Pancreas (tissue), 10 donors: ENCODE data around the gene DHRS1. TPM values are rescaled to one million over a fixed set of nuclear protein-coding genes. Genes with fewer than 3 reads are reported as not detected.

Experiments used
- ATAC-seq, 4 donors: fragments of 200-7000 bp; cut with Tn5 transposase; one replicate each; pipeline versions ENCODE4 v1.8.0 to v1.9.1; 2020; ENCODE audit warnings: mild to moderate bottlenecking in 4 of 4, moderate library complexity in 4 of 4
- DNase-seq, 6 donors: peaks; one replicate each; pipeline ENCODE4 v3.0.0-alpha.2; 2020
- FAIRE-seq: peaks from 2 replicates; lab custom pipeline; 2012; peaks lifted over from hg19 to GRCh38; lab: Jason Lieb, UNC
- H3K27ac ChIP-seq, 4 donors: fragments of 200-600 bp; sonication (generic); 1 replicate in 3 of 4; 2 replicates in 1 of 4; pipeline versions ENCODE4 v1.5.0 to v1.8.0; 2020
- H3K27me3 ChIP-seq, 4 donors: fragments of 200-600 bp; one replicate each; pipeline ENCODE4 v1.8.0; 2021
- H3K36me3 ChIP-seq, 3 donors: fragments of 200-600 bp; sonication (generic) in 1 of 3; one replicate each; pipeline versions ENCODE4 v1.5.0 to v1.8.0; 2020 to 2021
- H3K4me1 ChIP-seq, 3 donors: fragments of 200-600 bp; one replicate each; pipeline ENCODE4 v1.8.0; 2021
- H3K4me3 ChIP-seq, 4 donors: fragments of 200-600 bp; sonication (generic) in 2 of 4; one replicate each; pipeline versions ENCODE4 v1.5.0 to v1.8.0; 2020 to 2021
- H3K9me3 ChIP-seq, 4 donors: fragments of 200-600 bp; one replicate each; pipeline ENCODE4 v1.8.0; 2021
- WGBS, 2 donors: extraction: QIAGEN DNeasy Blood & Tissue Kit; methylation state at CpG; one replicate each; pipeline ENCODE4 v1.1.7; 2013; 5-methylcytosine and 5-hydroxymethylcytosine counted together
- intact Hi-C, 3 donors: fragments of 100-400 bp; cut with DNase I; formaldehyde crosslinking; loops; one replicate each; pipeline versions ENCODE4 v1.11.1 to v1.14.2; 2022
- polyA plus RNA-seq, 2 donors: library from polyadenylated mRNA; stranded (reverse); fragments of 200-250 nt; gene quantifications; one replicate each; pipeline ENCODE4 v1.2.3, GENCODE V29; 2013
- total RNA-seq, 6 donors: library from RNA; stranded (reverse); fragmentation: NEBNext Ultra II Directional in 4 of 6; extraction: Animal tissue kit (Norgen Biotek cat#: 25700) in 4 of 6; gene quantifications; one replicate each; pipeline versions ENCODE4 v1.2.1 to v1.2.4, GENCODE V29; 2021 to 2023
- TF ChIP-seq, protein P1 (sequence below), 4 donors: fragments of 200-600 bp; sonication (generic) in 3 of 4; IDR thresholded peaks; one replicate each; pipeline versions ENCODE4 v1.5.0 to v1.8.0; 2021; ENCODE audit warnings: antibody characterized with exemption in 4 of 4
- donor health status: healthy with polysubstance abuse.
- donor health status: DM: no; HTN: no; CAD: no; lungs with moderate emphysema.
- donor health status: DM: no; HTN: no; CAD: no.
- donor health status: control.
- donor health status: control.
- donor health status: Bipolar disorder and iron deficiency.
- donor health status: DM: yes; HTN: yes; CAD: no.
- donor health status: DM: no; HTN: no; CAD: no.
- donor health status: DM: no; HTN: no; CAD: no.
- donor health status: DM: yes; HTN: yes; CAD: no.

Gene DHRS1
- total RNA-seq, result 10 to 100 TPM in 3 of 6 donors, 1 to 10 TPM in 3; 6.1 to 15.3 (median 11.2) TPM
- polyA plus RNA-seq, result 10 to 100 TPM; 18.9 to 21.1 TPM

DNA sequence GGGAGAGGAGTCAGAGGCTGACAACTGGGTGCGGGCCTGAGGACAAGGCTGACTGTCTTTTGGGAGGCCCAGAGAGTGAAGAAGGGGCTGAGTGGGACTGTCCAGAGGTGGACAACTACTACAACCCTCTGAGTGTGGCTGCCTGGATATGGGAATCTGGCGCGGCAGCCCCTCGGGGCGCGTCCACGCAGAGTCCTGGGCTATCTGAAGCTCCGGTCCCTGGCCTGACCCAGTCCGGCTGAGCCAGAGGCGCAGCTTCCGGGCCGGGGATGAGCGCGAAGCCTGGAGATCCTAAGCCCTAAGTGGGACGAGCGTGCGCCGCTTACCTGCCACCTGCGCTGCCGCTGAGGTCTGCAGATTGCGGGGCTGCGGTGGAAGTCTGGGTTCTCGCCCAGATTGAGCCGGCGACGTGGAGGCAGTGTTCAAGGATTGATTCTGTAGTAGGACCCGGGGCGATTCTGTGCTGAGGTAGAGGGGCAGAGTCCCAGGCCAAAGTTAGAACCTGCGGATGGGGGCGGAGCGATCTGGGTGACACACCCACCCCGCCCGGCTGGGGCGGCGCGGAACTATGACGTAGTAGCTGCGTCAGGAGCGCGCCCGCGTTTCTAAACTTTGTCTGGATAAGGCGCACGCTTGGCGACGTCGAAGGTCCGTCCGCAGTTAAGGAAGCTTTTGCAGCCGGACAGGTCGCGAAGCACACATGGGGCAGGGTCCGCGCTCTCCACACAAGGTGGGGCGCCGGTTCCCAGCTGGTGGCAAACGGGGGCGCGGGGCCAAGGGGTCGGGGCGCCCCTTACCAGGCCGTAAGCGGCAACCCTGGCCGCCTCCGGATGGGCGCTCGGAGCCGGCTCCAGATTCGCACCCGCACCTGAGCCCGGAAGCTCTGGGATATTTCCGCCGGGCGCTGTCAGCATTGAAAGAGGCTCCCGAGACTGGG is at the start of gene DHRS1, which contains the start of gene NOP9:
TSS of gene DHRS1 (minus strand) at position 526 of the 937 bp plus-strand sequence. CDS start 674 bp downstream, outside the sequence.
TSS of gene NOP9 (plus strand) at position 596 of the 937 bp plus-strand sequence. CDS start at position 701, 105 bp downstream.
- no peaks in the 10 kb centered on the region for H3K27me3 ChIP-seq
- peak within 1 kb of the TSS; percentile 68 to 83 (median 78) for H3K27ac ChIP-seq
- H3K36me3 ChIP-seq, result peaks cover 0 to 35% (median 25%) of the 10 kb centered on the region in 3 donors
- FAIRE-seq (no peak), ATAC-seq (peak; percentile 92 to 96 (median 94)), DNase-seq (peak; percentile 85 to 98 (median 94))
- H3K4me3 ChIP-seq, result peak within 1 kb of the TSS; percentile 54 to 92 (median 74)
- peaks cover 9 to 29% (median 13%) of the 10 kb centered on the region in 3 donors for H3K4me1 ChIP-seq
- WGBS, 2 donors, result 0 to 1% methylated on average over 75 of the region's 75 CpGs
- TF ChIP-seq, protein P1, sequence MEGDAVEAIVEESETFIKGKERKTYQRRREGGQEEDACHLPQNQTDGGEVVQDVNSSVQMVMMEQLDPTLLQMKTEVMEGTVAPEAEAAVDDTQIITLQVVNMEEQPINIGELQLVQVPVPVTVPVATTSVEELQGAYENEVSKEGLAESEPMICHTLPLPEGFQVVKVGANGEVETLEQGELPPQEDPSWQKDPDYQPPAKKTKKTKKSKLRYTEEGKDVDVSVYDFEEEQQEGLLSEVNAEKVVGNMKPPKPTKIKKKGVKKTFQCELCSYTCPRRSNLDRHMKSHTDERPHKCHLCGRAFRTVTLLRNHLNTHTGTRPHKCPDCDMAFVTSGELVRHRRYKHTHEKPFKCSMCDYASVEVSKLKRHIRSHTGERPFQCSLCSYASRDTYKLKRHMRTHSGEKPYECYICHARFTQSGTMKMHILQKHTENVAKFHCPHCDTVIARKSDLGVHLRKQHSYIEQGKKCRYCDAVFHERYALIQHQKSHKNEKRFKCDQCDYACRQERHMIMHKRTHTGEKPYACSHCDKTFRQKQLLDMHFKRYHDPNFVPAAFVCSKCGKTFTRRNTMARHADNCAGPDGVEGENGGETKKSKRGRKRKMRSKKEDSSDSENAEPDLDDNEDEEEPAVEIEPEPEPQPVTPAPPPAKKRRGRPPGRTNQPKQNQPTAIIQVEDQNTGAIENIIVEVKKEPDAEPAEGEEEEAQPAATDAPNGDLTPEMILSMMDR (IDR thresholded peaks at IDR 0.05), result no peak
- intact Hi-C loops, result loop anchor here in 1 of 3 donors (5.0 kb wide), 1 partner anchor 52 kb away; no protein-coding TSS in a partner anchor
- H3K9me3 ChIP-seq, result no peaks in the 10 kb centered on the region

- ATAC-seq (no peak), FAIRE-seq (no peak), DNase-seq (no peak)
- TF ChIP-seq, protein P1 (IDR thresholded peaks at IDR 0.05), result no peak
- Histone ChIP-seq H3K9me3 (no peaks in the 10 kb centered on the region), H3K4me3 (no peak overlapping the region), H3K36me3 (no peaks in the 10 kb centered on the region), H3K4me1 (no peaks in the 10 kb centered on the region), H3K27ac (no peak overlapping the region), H3K27me3 (no peaks in the 10 kb centered on the region)
- intact Hi-C loops, result no loop called here
- WGBS, 2 donors, result 93 to 95% methylated on average over 2 of the region's 2 CpGs
These were observed 48.6 kb upstream of the DHRS1 start for GRCh38 chr14:24348186-24348585.

DNA sequence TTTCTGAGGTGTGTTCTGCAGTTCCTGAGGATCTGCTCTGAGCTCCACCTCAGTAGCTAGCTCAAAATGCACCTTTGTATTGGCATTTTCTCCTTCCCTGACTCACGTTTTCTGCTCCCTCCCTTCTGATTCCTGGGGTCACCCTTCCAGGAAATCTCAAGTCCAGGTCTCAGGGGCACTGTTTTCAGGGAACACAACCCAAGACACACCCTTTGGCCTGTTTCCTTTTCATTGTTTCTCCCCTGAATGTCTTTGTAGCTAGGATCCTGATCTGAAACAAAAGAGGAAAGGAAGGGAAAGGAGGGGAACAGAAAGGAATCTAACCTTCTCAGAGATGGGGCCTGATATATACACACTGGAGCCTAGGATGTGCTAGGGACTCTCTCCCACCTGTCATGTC is 47.6 kb upstream of the DHRS1 start:
- Histone ChIP-seq H3K9me3 (no peaks in the 10 kb centered on the region), H3K27ac (no peak overlapping the region), H3K4me3 (no peak overlapping the region), H3K4me1 (no peaks in the 10 kb centered on the region), H3K27me3 (no peaks in the 10 kb centered on the region), H3K36me3 (no peaks in the 10 kb centered on the region)
- no peak for ATAC-seq
- no peak for FAIRE-seq
- intact Hi-C loops, result no loop called here
- no peak for DNase-seq
- TF ChIP-seq, protein P1 (IDR thresholded peaks at IDR 0.05), result no peak
- 53 to 73% methylated on average over 1 of the region's 1 CpG for WGBS, 2 donors

DNA sequence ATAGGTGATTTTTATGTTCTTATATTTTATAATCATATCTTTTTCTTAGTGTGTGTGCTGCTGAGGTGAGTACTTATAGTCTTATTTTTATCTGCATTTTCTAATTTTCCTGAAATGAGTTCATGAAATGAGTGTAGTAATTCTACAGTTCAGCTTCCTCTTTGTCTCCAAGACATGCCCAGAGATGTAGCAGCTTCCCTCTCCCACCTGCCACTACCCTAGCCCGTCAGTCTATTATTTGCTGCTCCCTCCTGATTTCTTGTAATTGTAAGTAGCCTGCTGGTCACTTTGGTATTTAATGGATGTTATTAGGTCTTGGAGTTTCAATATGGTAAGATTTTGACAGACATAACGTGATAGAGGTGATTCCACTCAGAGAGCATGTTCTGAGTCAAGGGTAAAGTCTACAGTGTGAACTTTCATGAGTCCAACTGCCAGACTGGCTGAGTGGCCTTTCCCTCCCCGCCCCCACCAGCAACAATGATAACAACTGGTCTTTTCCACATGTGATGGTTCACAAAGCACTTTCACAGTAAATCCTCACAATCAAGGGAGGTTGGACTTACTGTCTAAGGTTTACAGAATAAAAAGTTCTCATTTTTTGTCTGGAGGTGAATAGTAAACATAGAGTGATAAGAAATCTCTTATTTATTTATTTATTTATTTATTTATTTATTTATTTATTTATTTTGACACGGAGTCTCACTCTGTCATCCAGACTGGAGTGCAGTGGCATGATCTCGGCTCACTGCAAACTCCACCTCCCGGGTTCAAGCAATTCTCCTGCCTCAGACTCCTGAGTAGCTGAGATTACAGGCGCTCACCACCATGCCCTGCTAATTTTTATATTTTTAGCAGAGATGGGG is 44.4 kb upstream of the DHRS1 start:
- Histone ChIP-seq H3K27ac (no peak overlapping the region), H3K4me3 (no peak overlapping the region), H3K36me3 (no peaks in the 10 kb centered on the region), H3K27me3 (no peaks in the 10 kb centered on the region), H3K4me1 (peaks cover 0 to 1% (median 0%) of the 10 kb centered on the region in 3 donors), H3K9me3 (no peaks in the 10 kb centered on the region)
- 53 to 55% methylated on average over 7 of the region's 7 CpGs for WGBS, 2 donors
- intact Hi-C loops, result no loop called here
- FAIRE-seq, result no peak
- TF ChIP-seq, protein P1 (IDR thresholded peaks at IDR 0.05), result no peak
- no peak for DNase-seq
- no peak for ATAC-seq
